GM12878 (cell line): ENCODE results near the gene EMILIN3. TPM values are rescaled to one million over a fixed set of nuclear protein-coding genes. Genes with fewer than 3 reads are reported as not detected.

Experiments used
- ATAC-seq: fragments of 200-7000 bp; cut with Tn5 transposase; 3 replicates; pipeline ENCODE4 v1.9.1; 2020; ENCODE audit warnings: mild to moderate bottlenecking, moderate library complexity
- BruUV-seq: library from RNA; stranded (reverse); fragments of 400-500 nt; replicated peaks from 2 replicates; lab custom pipeline; 2021; lab: Mats Ljungman, UMichigan
- CTCF ChIA-PET: fragments of 300-600 bp; sonication (Branson Sonifier 250); formaldehyde crosslinking; extraction: SDS; loops from one replicate; lab custom pipeline; 2021; ENCODE audit warnings: inconsistent platforms; lab: Yijun Ruan, JAX
- POLR2A ChIA-PET: fragments of 350-600 bp; formaldehyde crosslinking; extraction: SDS; loops from one replicate; lab custom pipeline; 2021; ENCODE audit warnings: inconsistent platforms; lab: Charles Lee
- RAD21 ChIA-PET: fragments of 300-600 bp; sonication (Branson Sonifier 250); formaldehyde crosslinking; loops from one replicate; lab custom pipeline; 2023; ENCODE audit warnings: antibody characterized with exemption; ENCODE audit not compliant: unreplicated experiment; lab: Charles Lee
- SMC1A ChIA-PET: fragments of 300-600 bp; sonication (Branson Sonifier 250); formaldehyde crosslinking; loops from one replicate; lab custom pipeline; 2023; ENCODE audit not compliant: unreplicated experiment, uncharacterized antibody; lab: Charles Lee
- DNase-seq: peaks from one replicate; pipeline ENCODE4 v3.0.0-alpha.2; 2011; ENCODE audit warnings: low read depth, low spot score
- FAIRE-seq: peaks from 3 replicates; lab custom pipeline; 2011; peaks lifted over from hg19 to GRCh38; lab: Jason Lieb, UNC
- H2AFZ ChIP-seq: 2 replicates; pipeline ENCODE4 v1.6.0; 2011; ENCODE audit warnings: low read depth, low read length, control low read depth; ENCODE audit not compliant: control insufficient read depth
- H3K27ac ChIP-seq: 2 replicates; pipeline ENCODE4 v1.5.1; 2011; ENCODE audit warnings: control low read depth; ENCODE audit not compliant: control insufficient read depth, insufficient read depth
- H3K27me3 ChIP-seq, 2 experiments: replicated peaks in 1 of 2; 2 replicates each; pipeline versions ENCODE4 v1.6.0 to v1.6.1; 2011; ENCODE audit warnings: low read length in 1 of 2; ENCODE audit not compliant: control insufficient read depth in 2 of 2, insufficient read depth in 2 of 2
- H3K36me3 ChIP-seq, 2 experiments: 2 replicates each; pipeline ENCODE4 v1.5.1; 2011; ENCODE audit warnings: low read length in 1 of 2; ENCODE audit not compliant: control insufficient read depth in 2 of 2, insufficient read depth in 2 of 2
- H3K4me1 ChIP-seq: 2 replicates; pipeline ENCODE4 v1.6.1; 2011; ENCODE audit warnings: mild to moderate bottlenecking, low read length, moderate library complexity, mixed read lengths; ENCODE audit not compliant: control insufficient read depth, insufficient read depth
- H3K4me2 ChIP-seq: 2 replicates; pipeline ENCODE4 v1.6.0; 2011; ENCODE audit warnings: control low read depth; ENCODE audit not compliant: control insufficient read depth, insufficient read depth
- H3K4me3 ChIP-seq: fragments of 200-600 bp; sonication (generic); 2 replicates; pipeline ENCODE4 v1.5.1; 2016
- H3K79me2 ChIP-seq: 2 replicates; pipeline ENCODE4 v1.6.0; 2011; ENCODE audit warnings: low read length; ENCODE audit not compliant: control insufficient read depth, insufficient read depth
- H3K9ac ChIP-seq: 2 replicates; pipeline ENCODE4 v1.8.0; 2011; ENCODE audit warnings: low read length, control low read depth, mixed read lengths; ENCODE audit not compliant: control insufficient read depth, insufficient read depth
- H3K9me3 ChIP-seq: replicated peaks from 3 replicates; pipeline ENCODE4 v1.5.1; 2011; ENCODE audit warnings: mild to moderate bottlenecking, low read length; ENCODE audit not compliant: control insufficient read depth, insufficient read depth
- H4K20me1 ChIP-seq: 2 replicates; pipeline ENCODE4 v1.6.0; 2011; ENCODE audit not compliant: control insufficient read depth, insufficient read depth
- ATF3 ChIP-seq: IDR thresholded peaks from 2 replicates; pipeline ENCODE4 v1.6.1; 2011; ENCODE audit warnings: low read depth, mild to moderate bottlenecking, low read length, moderate library complexity, borderline replicate concordance; ENCODE audit errors: extremely low read depth
- CHD1 ChIP-seq: IDR thresholded peaks from 2 replicates; pipeline ENCODE4 v1.6.1; 2012; ENCODE audit warnings: low read depth, low read length, improper control_type of control experiment
- GATAD2B ChIP-seq: fragments of 450-650 bp; conservative IDR thresholded peaks from 2 replicates; pipeline ENCODE4 v1.6.1; 2017; ENCODE audit warnings: low read depth, mild to moderate bottlenecking, moderate library complexity
- MYC ChIP-seq: IDR thresholded peaks from 2 replicates; pipeline ENCODE4 v1.6.1; 2011; ENCODE audit warnings: mild to moderate bottlenecking, low read length, moderate library complexity, inconsistent platforms; ENCODE audit not compliant: insufficient read depth, insufficient replicate concordance, insufficient read length, severe bottlenecking
- NFIC ChIP-seq: IDR thresholded peaks from 2 replicates; pipeline ENCODE4 v1.6.1; 2012; ENCODE audit warnings: low read depth, mild to moderate bottlenecking, inconsistent platforms, low read length, moderate library complexity
- NFXL1 ChIP-seq: fragments of 450-650 bp; IDR thresholded peaks from 2 replicates; pipeline ENCODE4 v1.6.1; 2017; ENCODE audit warnings: antibody characterized with exemption, mild to moderate bottlenecking, borderline replicate concordance
- NFYA ChIP-seq: IDR thresholded peaks from 2 replicates; pipeline ENCODE4 v1.6.1; 2011; ENCODE audit warnings: low read depth, mild to moderate bottlenecking, low read length, improper control_type of control experiment, borderline replicate concordance
- NKRF ChIP-seq: fragments of 450-650 bp; conservative IDR thresholded peaks from 2 replicates; pipeline ENCODE4 v1.6.1; 2017; ENCODE audit warnings: mild to moderate bottlenecking, moderate library complexity
- USF2 ChIP-seq: IDR thresholded peaks from 2 replicates; pipeline ENCODE4 v1.6.1; 2011; ENCODE audit warnings: low read depth, low read length, improper control_type of control experiment, borderline replicate concordance
- WGBS: methylation state at CpG from one replicate; pipeline ENCODE4 v1.1.6; 2016; ENCODE audit warnings: low lambda C conversion rate; ENCODE audit not compliant: insufficient replicate concordance, insufficient coverage; ENCODE audit errors: missing lambda C conversion rate; 5-methylcytosine and 5-hydroxymethylcytosine counted together
- in situ Hi-C: fragments of 300-500 bp; cut with MboI; formaldehyde crosslinking; loops from 9 replicates; pipeline ENCODE4 v1.14.3; 2018; ENCODE audit warnings: mixed read lengths
- intact Hi-C: fragments of 100-400 bp; cut with micrococcal nuclease; formaldehyde crosslinking; loops from one replicate; pipeline ENCODE4 v1.14.2; 2022; ENCODE audit not compliant: unreplicated experiment
- polyA plus RNA-seq, 11 experiments: library from polyadenylated mRNA; depleted of rRNA in 4 of 11; unstranded in 6 of 11; stranded (reverse) in 5 of 11; fragments of >200 nt; fragmentation: Nextera tagmentation in 4 of 11; fragmentation: Illumina TruSeq in 1 of 11; extraction: Ambion mirVana in 4 of 11; extraction: Trizol in 1 of 11; gene quantifications; 1 replicate in 1 of 11; 2 replicates in 10 of 11; pipeline versions ENCODE4 v1.2.1 to v1.2.3, GENCODE V29; 2011 to 2016; ENCODE audit warnings: inconsistent platforms in 2 of 11, missing spikeins in 2 of 11, low read depth in 1 of 11
- total RNA-seq, 4 experiments: library from RNA; depleted of rRNA in 3 of 4; stranded (reverse); fragments of >200 nt in 3 of 4; fragmentation: Illumina TruSeq in 1 of 4; extraction: Trizol in 1 of 4; gene quantifications; 2 replicates each; pipeline versions ENCODE4 v1.2.1 to v1.2.3, GENCODE V29; 2013 to 2021

EMILIN3 gene
- total and polyA plus RNA-seq, 10 of the 15 experiments (the other 5 are each of a cell fraction or from before 2014, with no cell fraction given), result not detected

- Histone ChIP-seq H3K4me2 (no peak overlapping the region), H3K9me3 (no peaks in the 10 kb centered on the region), H3K9ac (no peak overlapping the region), H4K20me1 (no peaks in the 10 kb centered on the region), H3K27ac (no peak overlapping the region), H2AFZ (no peak overlapping the region), H3K4me1 (peaks cover 5% of the 10 kb centered on the region), H3K79me2 (no peaks in the 10 kb centered on the region), H3K27me3 (no peaks in the 10 kb centered on the region), H3K36me3 (no peaks in the 10 kb centered on the region), H3K4me3 (no peak overlapping the region)
- CTCF ChIA-PET, result no interaction called here
- 100% methylated on average over 1 of the region's 1 CpG for WGBS
- POLR2A ChIA-PET, result no interaction called here
- SMC1A ChIA-PET, result interaction anchor here (1.1 kb wide), 1 partner anchor 84 kb away, joined by 3 read pairs; no protein-coding TSS in a partner anchor
- no TSS peak for BruUV-seq
- RAD21 ChIA-PET, result no interaction called here
- no peak for ATAC-seq
- no peak for FAIRE-seq
- intact Hi-C loops (loop anchor here (5.0 kb wide), 1 partner anchor 88 kb away; no protein-coding TSS in a partner anchor), in situ Hi-C loops (no loop called here)
- TF ChIP-seq ATF3 (no peak), NFIC (no peak), USF2 (no peak), NFXL1 (no peak), NKRF (no peak), NFYA (no peak), CHD1 (no peak), MYC (no peak), GATAD2B (no peak)
- DNase-seq, result no peak
Measured at GRCh38 chr20:41335591-41335990, 31.0 kb downstream of the EMILIN3 start.
